Bronchial epithelial cell (primary cell): ENCODE data around the gene PRSS57. TPM values are rescaled to one million over a fixed set of nuclear protein-coding genes. Genes with fewer than 3 reads are reported as not detected.

ENCODE experiments used
- DNase-seq: peaks from one replicate; pipeline ENCODE4 v3.0.0-alpha.2; 2010; ENCODE audit warnings: low read depth
- FAIRE-seq: peaks from 2 replicates; lab custom pipeline; 2011; peaks lifted over from hg19 to GRCh38; lab: Jason Lieb, UNC
- H3K27me3 ChIP-seq: 2 replicates; pipeline ENCODE4 v1.5.1; 2011; ENCODE audit warnings: low read length; ENCODE audit not compliant: control insufficient read depth, insufficient read depth
- H3K36me3 ChIP-seq: 2 replicates; pipeline ENCODE4 v1.5.1; 2011; ENCODE audit warnings: low read length; ENCODE audit not compliant: control insufficient read depth, insufficient read depth
- H3K4me3 ChIP-seq: 2 replicates; pipeline ENCODE4 v1.5.1; 2011; ENCODE audit warnings: mild to moderate bottlenecking, low read depth, low read length, control low read depth
- CTCF ChIP-seq: IDR thresholded peaks from 2 replicates; pipeline ENCODE4 v1.5.1; 2011; ENCODE audit warnings: mild to moderate bottlenecking, moderate library complexity, low read length, control low read depth, inconsistent platforms; ENCODE audit not compliant: insufficient read depth, severe bottlenecking
- total RNA-seq: library from RNA; depleted of rRNA; stranded (reverse); fragments of >200 nt; gene quantifications from 2 replicates; pipeline ENCODE4 v1.2.1, GENCODE V29; 2014

The PRSS57 gene
- total RNA-seq, 1 donor from 2014 or later = not detected

DNA sequence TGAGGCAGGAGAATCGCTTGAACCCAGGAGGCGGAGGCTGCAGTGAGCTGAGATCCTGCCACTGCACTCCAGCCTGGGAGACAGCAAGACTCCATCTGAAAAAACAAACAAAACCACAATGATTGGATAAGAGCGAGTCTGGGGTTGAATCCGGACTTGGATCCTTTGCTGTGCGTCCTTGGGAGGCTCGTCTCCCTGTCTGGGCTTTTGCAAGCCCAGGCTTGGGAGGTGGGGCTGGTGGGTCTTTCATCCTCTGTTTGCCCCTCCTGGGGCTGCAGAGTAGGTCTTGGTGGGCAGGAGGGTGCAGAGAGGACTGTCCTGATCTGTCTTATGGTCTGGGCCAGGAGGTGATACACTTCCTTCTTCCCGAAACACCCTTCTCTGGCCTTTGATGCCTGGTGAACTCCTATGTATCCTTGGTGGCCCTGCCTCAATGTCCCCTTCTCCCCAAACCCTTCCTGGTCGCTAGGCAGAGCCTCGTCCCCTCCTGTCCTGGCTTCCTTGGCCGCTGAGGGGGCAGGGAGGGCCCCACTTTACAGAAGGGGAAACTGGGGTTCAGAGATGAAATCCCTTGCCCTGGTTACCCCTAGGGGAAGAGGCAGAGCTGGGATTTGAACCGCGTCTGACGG is 30.3 kb upstream of the PRSS57 start:
- TF ChIP-seq CTCF = no peak
- no peaks in the 10 kb centered on the region for H3K27me3 ChIP-seq
- no peak overlapping the region for H3K4me3 ChIP-seq
- no peaks in the 10 kb centered on the region for H3K36me3 ChIP-seq
- DNase-seq (no peak), FAIRE-seq (no peak)

GRCh38 chr19:723714-724113 is 28.5 kb upstream of the PRSS57 start:
- Histone ChIP-seq H3K36me3 (no peaks in the 10 kb centered on the region), H3K27me3 (peaks cover 2% of the 10 kb centered on the region), H3K4me3 (no peak overlapping the region)
- FAIRE-seq (no peak), DNase-seq (no peak)
- no peak for TF ChIP-seq CTCF

- DNase-seq (no peak), FAIRE-seq (no peak)
- TF ChIP-seq CTCF = no peak
- Histone ChIP-seq H3K4me3 (no peak overlapping the region), H3K27me3 (peaks cover 2% of the 10 kb centered on the region), H3K36me3 (no peaks in the 10 kb centered on the region)
Measured at GRCh38 chr19:723247-723646, 28.0 kb upstream of the PRSS57 start.

- TF ChIP-seq CTCF = no peak
- no peak for FAIRE-seq
- Histone ChIP-seq H3K36me3 (no peaks in the 10 kb centered on the region), H3K27me3 (peaks cover 2% of the 10 kb centered on the region), H3K4me3 (no peak overlapping the region)
- DNase-seq = no peak
Measured at GRCh38 chr19:722553-723101, 27.4 kb upstream of the PRSS57 start.

GRCh38 chr19:720345-721160 is 25.3 kb upstream of the PRSS57 start:
- H3K27me3 ChIP-seq = peaks cover 2% of the 10 kb centered on the region
- no peaks in the 10 kb centered on the region for H3K36me3 ChIP-seq
- H3K4me3 ChIP-seq = no peak overlapping the region
- FAIRE-seq (no peak), DNase-seq (no peak)
- no peak for TF ChIP-seq CTCF
